Tibial artery (tissue), 4 donors: Measurements from ENCODE around the gene PLOD3.
"Not testable (repeated sequence)": the region's sequence is repeated elsewhere in the genome, so short reads cannot be mapped to it uniquely, and the experiment has no call there.

ENCODE experiments used
- DNase-seq, 2 donors: peaks; one replicate each; pipeline ENCODE4 v3.0.0-alpha.2; 2019
- H3K27ac ChIP-seq, 2 donors: fragments of 200-600 bp; sonication (generic) in 1 of 2; 1 replicate in 1 of 2; 2 replicates in 1 of 2; pipeline ENCODE4 v1.5.1; 2018 to 2019; ENCODE audit warnings: mild to moderate bottlenecking in 1 of 2
- H3K27me3 ChIP-seq, 2 donors: fragments of 200-600 bp; sonication (generic) in 1 of 2; one replicate each; pipeline versions ENCODE4 v1.5.1 to v1.6.0; 2016 to 2019
- H3K36me3 ChIP-seq, 3 donors: fragments of 200-600 bp; sonication (generic) in 2 of 3; one replicate each; pipeline ENCODE4 v1.5.1; 2016 to 2019; ENCODE audit warnings: mild to moderate bottlenecking in 2 of 3
- H3K4me1 ChIP-seq, 4 donors: fragments of 200-600 bp; sonication (generic) in 2 of 4; 1 replicate in 3 of 4; 2 replicates in 1 of 4; pipeline ENCODE4 v1.5.1; 2016 to 2019
- H3K4me3 ChIP-seq, 2 donors: fragments of 200-600 bp; sonication (generic) in 1 of 2; 1 replicate in 1 of 2; 2 replicates in 1 of 2; pipeline ENCODE4 v1.5.1; 2018 to 2019; ENCODE audit warnings: mild to moderate bottlenecking in 2 of 2
- H3K9me3 ChIP-seq, 3 donors: fragments of 200-600 bp; sonication (generic) in 1 of 3; one replicate each; pipeline ENCODE4 v1.5.1; 2016 to 2019
- CTCF ChIP-seq, 2 experiments: fragments of 200-600 bp in 1 of 2; fragments of 450-650 bp in 1 of 2; IDR thresholded peaks; one replicate each; pipeline ENCODE4 v1.5.1; 2017 to 2019; ENCODE audit warnings: antibody characterized with exemption in 2 of 2, mild to moderate bottlenecking in 1 of 2, moderate library complexity in 1 of 2
- intact Hi-C: fragments of 100-400 bp; cut with DNase I; formaldehyde crosslinking; loops from one replicate; pipeline ENCODE4 v1.15.0; 2023; ENCODE audit warnings: low total_unique reads

PLOD3 gene

GRCh38 chr7:101200504-101200861 lies 16.9 kb downstream of the PLOD3 start:
- Histone ChIP-seq H3K4me3 (no peak overlapping the region), H3K9me3 (no peaks in the 10 kb centered on the region), H3K4me1 (peaks cover 0 to 11% (median 9%) of the 10 kb centered on the region in 4 donors), H3K27me3 (peaks cover 0 to 70% of the 10 kb centered on the region in 2 donors), H3K36me3 (no peaks in the 10 kb centered on the region), H3K27ac (no peak overlapping the region)
- no peak for DNase-seq
- TF ChIP-seq CTCF (IDR thresholded peaks at IDR 0.05) = no peak
- intact Hi-C loops = no loop called here

GRCh38 chr7:101199522-101199921 lies 17.9 kb downstream of the PLOD3 start:
- Histone ChIP-seq H3K27me3 (peaks cover 0 to 78% of the 10 kb centered on the region in 2 donors), H3K4me1 (peaks cover 0 to 11% (median 9%) of the 10 kb centered on the region in 4 donors)
- not testable (repeated sequence) for H3K9me3 ChIP-seq, H3K27ac ChIP-seq, H3K4me3 ChIP-seq, DNase-seq, H3K36me3 ChIP-seq
- intact Hi-C loops = loop anchor here (10.0 kb wide), 2 partner anchors 55 to 125 kb away; no protein-coding TSS in a partner anchor

GRCh38 chr7:101198476-101198875 lies 18.9 kb downstream of the PLOD3 start:
- intact Hi-C loops = loop anchor here (10.0 kb wide), 2 partner anchors 54 to 124 kb away; no protein-coding TSS in a partner anchor
- Histone ChIP-seq H3K36me3 (no peaks in the 10 kb centered on the region), H3K4me1 (peaks cover 0 to 11% (median 9%) of the 10 kb centered on the region in 4 donors)

GRCh38 chr7:101197991-101198390 lies 19.4 kb downstream of the PLOD3 start:
- Histone ChIP-seq H3K4me1 (peaks cover 0 to 11% (median 9%) of the 10 kb centered on the region in 4 donors), H3K4me3 (no peak overlapping the region), H3K9me3 (no peaks in the 10 kb centered on the region), H3K27me3 (peaks cover 0 to 83% of the 10 kb centered on the region in 2 donors), H3K36me3 (no peaks in the 10 kb centered on the region), H3K27ac (no peak overlapping the region)
- intact Hi-C loops = loop anchor here (10.0 kb wide), 2 partner anchors 53 to 123 kb away; no protein-coding TSS in a partner anchor
- DNase-seq = no peak
- no peak for TF ChIP-seq CTCF (IDR thresholded peaks at IDR 0.05)

More at GRCh38 chr7:101198476-101198875, 18.9 kb downstream of the PLOD3 start:
- Histone ChIP-seq H3K27ac (no peak overlapping the region), H3K4me3 (no peak overlapping the region), H3K27me3 (peaks cover 0 to 83% of the 10 kb centered on the region in 2 donors), H3K9me3 (no peaks in the 10 kb centered on the region)
- DNase-seq = no peak
- TF ChIP-seq CTCF (IDR thresholded peaks at IDR 0.05) = no peak

GRCh38 chr7:101195884-101196283 lies 21.5 kb downstream of the PLOD3 start:
- intact Hi-C loops = loop anchor here (10.0 kb wide), 2 partner anchors 51 to 121 kb away; no protein-coding TSS in a partner anchor
- Histone ChIP-seq H3K27me3 (peaks cover 0 to 62% of the 10 kb centered on the region in 2 donors), H3K27ac (no peak overlapping the region), H3K4me1 (no peaks in the 10 kb centered on the region), H3K36me3 (no peaks in the 10 kb centered on the region), H3K4me3 (no peak overlapping the region), H3K9me3 (no peaks in the 10 kb centered on the region)
- TF ChIP-seq CTCF (IDR thresholded peaks at IDR 0.05) = no peak
- no peak for DNase-seq

- Histone ChIP-seq H3K9me3 (no peaks in the 10 kb centered on the region), H3K4me3 (no peak overlapping the region), H3K27me3 (peaks cover 0 to 18% of the 10 kb centered on the region in 2 donors), H3K27ac (no peak overlapping the region), H3K36me3 (no peaks in the 10 kb centered on the region), H3K4me1 (no peaks in the 10 kb centered on the region)
- no peak for TF ChIP-seq CTCF (IDR thresholded peaks at IDR 0.05)
- DNase-seq = no peak
- intact Hi-C loops = no loop called here
Measured at GRCh38 chr7:101189109-101189508, 28.3 kb downstream of the PLOD3 start.
